ENCODE data around the gene ERGIC3.

Gene ERGIC3

DNA sequence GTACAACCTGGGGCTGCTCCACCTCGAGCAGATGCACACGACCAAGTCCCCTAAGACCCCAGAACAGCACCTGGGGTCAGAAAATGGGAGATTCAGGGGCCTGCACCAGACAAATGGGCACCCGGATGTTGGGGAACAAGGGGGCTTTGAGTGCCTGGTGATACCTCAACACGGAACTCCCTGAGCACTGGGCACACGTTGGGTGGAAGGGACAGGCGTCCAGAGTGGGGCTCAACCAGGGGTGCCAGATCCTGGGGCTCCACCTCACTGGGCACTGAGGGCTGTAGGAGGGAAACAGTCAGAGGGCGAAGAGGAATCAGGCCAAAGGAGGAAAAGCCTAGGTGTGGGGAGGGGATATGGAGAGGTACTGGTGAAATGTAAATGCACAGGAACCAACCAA, 40.3 kb downstream of the ERGIC3 start:
- no peak overlapping the region for H3K4me3 ChIP-seq (replicated peaks; ENCODE audit: low read depth, low read length)
- no peak for DNase-seq (ENCODE audit: low read depth)
- TF ChIP-seq CTCF (IDR thresholded peaks at IDR 0.05; ENCODE audit: low read length, missing control alignments): no peak

DNA sequence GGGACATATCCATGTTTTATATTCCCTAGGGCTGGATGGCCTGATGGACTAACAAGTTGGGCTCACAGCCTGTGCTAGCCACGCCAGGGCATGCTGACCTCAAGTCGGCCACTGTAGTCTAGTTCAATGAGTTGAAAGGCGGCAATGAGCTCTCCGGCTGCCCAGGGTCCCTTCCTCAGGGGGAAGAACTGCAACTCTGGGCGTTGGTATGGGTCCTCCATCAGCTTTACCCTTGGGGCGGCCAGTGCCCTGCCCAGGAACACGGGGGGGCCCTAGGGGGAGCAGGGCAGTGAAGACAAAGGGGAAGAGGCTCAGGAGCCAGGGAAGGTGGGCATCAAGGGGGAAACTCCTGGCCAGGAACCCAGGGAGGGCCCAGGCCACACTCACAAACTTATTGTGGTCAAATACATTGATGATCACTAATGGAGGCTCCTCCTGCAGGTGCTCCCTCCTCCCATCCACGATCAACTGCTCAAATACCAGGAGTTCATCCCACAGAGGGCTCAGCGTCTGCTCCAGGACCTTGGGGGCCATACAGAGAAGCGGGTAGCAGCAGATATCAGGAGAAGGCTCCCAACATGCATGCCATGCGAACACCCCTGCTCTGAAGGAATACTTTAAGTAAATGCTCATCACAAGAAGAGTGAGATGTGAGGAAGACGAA, 41.0 kb downstream of the ERGIC3 start:
- no peak overlapping the region for H3K4me3 ChIP-seq (replicated peaks; ENCODE audit: low read depth, low read length)
- DNase-seq (ENCODE audit: low read depth): no peak
- TF ChIP-seq CTCF (IDR thresholded peaks at IDR 0.05; ENCODE audit: low read length, missing control alignments): no peak

GRCh38 chr20:35583636-35584560, 42.0 kb downstream of the ERGIC3 start:
- H3K4me3 ChIP-seq (replicated peaks; ENCODE audit: low read depth, low read length): no peak overlapping the region
- no peak for DNase-seq (ENCODE audit: low read depth)
- TF ChIP-seq CTCF (IDR thresholded peaks at IDR 0.05; ENCODE audit: low read length, missing control alignments): no peak

DNA sequence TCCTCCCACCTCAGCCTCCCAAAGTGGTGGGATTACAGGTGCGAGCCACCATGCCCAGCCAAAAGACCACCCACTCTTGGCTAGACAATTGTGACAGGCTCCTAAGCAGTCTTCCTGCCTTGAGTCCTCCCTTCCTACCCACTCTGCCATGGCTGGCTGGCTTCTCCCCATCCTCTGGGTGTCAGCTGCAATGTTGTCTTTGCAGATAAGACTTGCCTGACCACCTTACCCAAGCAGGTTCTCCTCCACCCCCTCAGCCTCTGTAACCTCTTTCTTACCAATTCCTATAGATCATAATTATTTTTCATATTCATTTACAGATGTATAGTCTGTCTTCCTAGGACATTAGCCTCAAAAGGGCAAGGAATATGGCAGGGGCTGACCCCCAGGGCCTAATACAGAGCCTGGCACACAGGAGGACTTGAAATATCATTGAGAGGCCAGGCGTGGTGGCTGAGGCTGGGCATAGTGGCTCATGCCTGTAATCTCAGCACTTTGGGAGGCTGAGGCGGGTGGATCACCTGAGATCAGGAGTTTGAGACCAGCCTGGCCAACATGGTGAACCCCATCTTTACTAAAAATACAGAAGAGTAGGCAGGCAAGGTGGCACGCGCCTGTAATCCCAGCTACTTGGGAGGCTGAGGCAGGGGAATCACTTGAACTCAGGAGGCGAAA, 45.0 kb downstream of the ERGIC3 start:
- DNase-seq (ENCODE audit: low read depth): no peak
- TF ChIP-seq CTCF (IDR thresholded peaks at IDR 0.05; ENCODE audit: low read length, missing control alignments): no peak
- H3K4me3 ChIP-seq (replicated peaks; ENCODE audit: low read depth, low read length): no peak overlapping the region

DNA sequence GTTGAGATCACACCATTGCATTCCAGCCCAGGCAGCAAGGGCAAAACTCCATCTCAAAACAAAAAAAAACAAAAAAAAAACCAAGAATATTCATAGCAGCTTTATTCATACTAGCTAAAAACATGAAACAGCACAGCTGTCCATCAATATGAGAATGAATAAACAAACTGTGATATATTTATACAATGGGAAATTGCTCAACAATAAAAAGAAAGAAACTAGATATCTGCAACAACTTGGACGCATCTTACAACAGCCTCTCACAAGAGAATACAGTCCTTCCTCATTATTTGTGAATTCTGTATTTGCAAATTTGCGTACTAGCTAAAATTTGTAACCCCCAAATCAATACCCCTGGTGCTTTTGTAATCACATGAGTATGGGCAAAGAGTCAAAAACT, 45.6 kb downstream of the ERGIC3 start:
- no peak for TF ChIP-seq CTCF (IDR thresholded peaks at IDR 0.05; ENCODE audit: low read length, missing control alignments)
- H3K4me3 ChIP-seq (replicated peaks; ENCODE audit: low read depth, low read length): no peak overlapping the region
- DNase-seq (ENCODE audit: low read depth): no peak

GRCh38 chr20:35588397-35588796, 46.5 kb downstream of the ERGIC3 start:
- TF ChIP-seq CTCF (IDR thresholded peaks at IDR 0.05; ENCODE audit: low read length, missing control alignments): no peak
- H3K4me3 ChIP-seq (replicated peaks; ENCODE audit: low read depth, low read length): no peak overlapping the region
- no peak for DNase-seq (ENCODE audit: low read depth)

All from fibroblast of pulmonary artery (primary cell).